K562 (cell line): Measurements from ENCODE around the gene VEGFB. TPM values are rescaled to one million over a fixed set of nuclear protein-coding genes. Genes with fewer than 3 reads are reported as not detected.

Experiments
- ATAC-seq: fragments of 200-7000 bp; cut with Tn5 transposase; 3 replicates; pipeline ENCODE4 v1.9.1; 2020; ENCODE audit warnings: moderate library complexity
- BruUV-seq: library from RNA; stranded (reverse); fragments of 400-500 nt; replicated peaks from 2 replicates; lab custom pipeline; 2021; lab: Mats Ljungman, UMichigan
- CTCF ChIA-PET: fragments of 300-600 bp; formaldehyde crosslinking; extraction: SDS; loops from one replicate; lab custom pipeline; 2021; ENCODE audit warnings: low intra/inter-chr PET ratio; lab: Yijun Ruan, JAX
- POLR2A ChIA-PET: fragments of 300-600, 350-650 bp; sonication (Branson Sonifier 250); formaldehyde crosslinking; extraction: SDS; loops from one replicate; lab custom pipeline; 2021; ENCODE audit warnings: antibody characterized with exemption, inconsistent platforms; lab: Yijun Ruan, JAX
- DNase-seq, 4 experiments: peaks; one replicate each; pipeline versions ENCODE4 v3.0.0 to v3.0.0-alpha.2; 2011 to 2018; ENCODE audit warnings: low spot score in 3 of 4, mixed read lengths in 3 of 4; ENCODE audit errors: extremely low read depth in 1 of 4
- FAIRE-seq: peaks from 2 replicates; lab custom pipeline; 2011; peaks lifted over from hg19 to GRCh38; lab: Jason Lieb, UNC
- H2AFZ ChIP-seq: 2 replicates; pipeline ENCODE4 v1.6.0; 2011; ENCODE audit warnings: low read depth, low read length, control low read depth, inconsistent platforms
- H3K27ac ChIP-seq: fragments of 200-600 bp; 3 replicates; pipeline ENCODE4 v1.8.0; 2011; ENCODE audit warnings: low read depth, mild to moderate bottlenecking, control low read depth, inconsistent platforms, low read length, moderate library complexity, mixed read lengths; ENCODE audit errors: extremely low read depth
- H3K27me3 ChIP-seq, 2 experiments: fragments of 300-600 bp in 1 of 2; 2 replicates in 1 of 2; 3 replicates in 1 of 2; pipeline versions ENCODE4 v1.6.0 to v1.8.0; 2011; ENCODE audit warnings: inconsistent platforms in 2 of 2, low read length in 2 of 2, mild to moderate bottlenecking in 1 of 2, mixed read lengths in 1 of 2, moderate library complexity in 1 of 2; ENCODE audit not compliant: control insufficient read depth in 2 of 2, insufficient read depth in 2 of 2
- H3K36me3 ChIP-seq: fragments of 300-600 bp; 3 replicates; pipeline ENCODE4 v1.8.0; 2011; ENCODE audit warnings: mild to moderate bottlenecking, low read length, inconsistent platforms; ENCODE audit not compliant: control insufficient read depth, insufficient read depth
- H3K4me1 ChIP-seq, 2 experiments: fragments of 200-600 bp in 1 of 2; replicated peaks in 1 of 2; 2 replicates in 1 of 2; 3 replicates in 1 of 2; pipeline versions ENCODE4 v1.5.1 to v1.8.0; 2011; ENCODE audit warnings: inconsistent platforms in 2 of 2, low read length in 2 of 2, mild to moderate bottlenecking in 1 of 2, mixed read lengths in 1 of 2, moderate library complexity in 1 of 2; ENCODE audit not compliant: control insufficient read depth in 2 of 2, insufficient read depth in 2 of 2
- H3K4me2 ChIP-seq: 2 replicates; pipeline ENCODE4 v1.6.1; 2011; ENCODE audit warnings: low read length, control low read depth, inconsistent platforms, mixed read lengths; ENCODE audit not compliant: insufficient read depth
- H3K4me3 ChIP-seq: fragments of 200-600 bp; sonication (generic), shearing (Covaris generic); 2 replicates; pipeline ENCODE4 v1.5.1; 2016; ENCODE audit warnings: control low read depth, inconsistent platforms
- H3K79me2 ChIP-seq: fragments of 200-600 bp; 3 replicates; pipeline ENCODE4 v1.8.0; 2011; ENCODE audit warnings: low read length, inconsistent platforms; ENCODE audit not compliant: control insufficient read depth, insufficient read depth
- H3K9ac ChIP-seq, 2 experiments: 2 replicates each; pipeline versions ENCODE4 v1.6.0 to v1.6.1; 2011; ENCODE audit warnings: low read depth in 2 of 2, low read length in 2 of 2, control low read depth in 1 of 2, inconsistent platforms in 1 of 2, mild to moderate bottlenecking in 1 of 2, mixed read lengths in 1 of 2; ENCODE audit not compliant: insufficient read depth in 1 of 2
- H3K9me1 ChIP-seq: one replicate; pipeline ENCODE4 v1.6.0; 2011; ENCODE audit warnings: inconsistent platforms, mild to moderate bottlenecking, low read length, moderate library complexity; ENCODE audit not compliant: control insufficient read depth, insufficient read depth
- H3K9me3 ChIP-seq: replicated peaks from 2 replicates; pipeline ENCODE4 v1.5.1; 2011; ENCODE audit warnings: low read depth, low read length, inconsistent platforms; ENCODE audit not compliant: control insufficient read depth, insufficient read depth
- H4K20me1 ChIP-seq: replicated peaks from 2 replicates; pipeline ENCODE4 v1.6.1; 2011; ENCODE audit warnings: low read length, inconsistent platforms, mixed read lengths; ENCODE audit not compliant: control insufficient read depth, insufficient read depth
- ATF6 ChIP-seq: sonication (generic); formaldehyde crosslinking; IDR thresholded peaks from 2 replicates; pipeline ENCODE4 v1.4.0; 2020; ENCODE audit warnings: mild to moderate bottlenecking, missing genetic modification reagents
- CBFA2T3 ChIP-seq: fragments of 450-650 bp; IDR thresholded peaks from 2 replicates; pipeline ENCODE4 v1.6.1; 2017
- CBX1 ChIP-seq: sonication (generic); IDR thresholded peaks from 2 replicates; pipeline ENCODE4 v1.6.1; 2016; ENCODE audit warnings: antibody characterized with exemption, low read depth, mild to moderate bottlenecking
- CC2D1A ChIP-seq: fragments of 450-650 bp; IDR thresholded peaks from 2 replicates; pipeline ENCODE4 v1.6.1; 2017; ENCODE audit warnings: mild to moderate bottlenecking
- DPF2 ChIP-seq: fragments of 450-650 bp; IDR thresholded peaks from 2 replicates; pipeline ENCODE4 v1.6.1; 2016
- ETV5 ChIP-seq: sonication (generic); formaldehyde crosslinking; IDR thresholded peaks from 2 replicates; pipeline ENCODE4 v1.4.0; 2020; ENCODE audit warnings: low read depth, mild to moderate bottlenecking, missing genetic modification reagents
- FOXM1 ChIP-seq, 2 experiments: fragments of 450-650 bp in 1 of 2; sonication (generic) in 1 of 2; formaldehyde crosslinking in 1 of 2; IDR thresholded peaks; 2 replicates each; pipeline versions ENCODE4 v1.6.1 to v1.9.0; 2017 to 2022; ENCODE audit warnings: low read depth in 2 of 2, mild to moderate bottlenecking in 2 of 2, missing genetic modification reagents in 1 of 2, moderate library complexity in 1 of 2
- GATAD2A ChIP-seq: fragments of 450-650 bp; IDR thresholded peaks from 2 replicates; pipeline ENCODE4 v1.6.1; 2017
- MCM2 ChIP-seq: fragments of 450-650 bp; IDR thresholded peaks from 2 replicates; pipeline ENCODE4 v1.6.1; 2017; ENCODE audit warnings: low read depth, mild to moderate bottlenecking
- PRMT5 ChIP-seq: sonication (generic); formaldehyde crosslinking; IDR thresholded peaks from 2 replicates; pipeline ENCODE4 v1.5.0; 2020; ENCODE audit warnings: missing genetic modification reagents
- PURB ChIP-seq: sonication (generic); formaldehyde crosslinking; IDR thresholded peaks from 2 replicates; pipeline ENCODE4 v1.9.0; 2021; ENCODE audit warnings: low read depth, mild to moderate bottlenecking, missing genetic modification reagents
- RFX1 ChIP-seq: fragments of 450-650 bp; IDR thresholded peaks from 2 replicates; pipeline ENCODE4 v1.6.1; 2016; ENCODE audit warnings: mild to moderate bottlenecking, moderate library complexity
- SFPQ ChIP-seq: fragments of 200-400 bp; formaldehyde crosslinking; IDR thresholded peaks from 2 replicates; pipeline ENCODE4 v1.6.1; 2017; ENCODE audit warnings: mild to moderate bottlenecking, low read depth, low read length, moderate library complexity
- STAT5B ChIP-seq: fragments of 250-450 bp; sonication (Bioruptor Pico); IDR thresholded peaks from 2 replicates; pipeline ENCODE4 v1.8.0; 2021; ENCODE audit warnings: mild to moderate bottlenecking, inconsistent platforms
- TAF7 ChIP-seq: fragments of 450-650 bp; IDR thresholded peaks from 2 replicates; pipeline ENCODE4 v1.6.1; 2016; ENCODE audit warnings: missing genetic modification characterization, missing compliant biosample characterization
- U2AF1 ChIP-seq: fragments of 200-400 bp; formaldehyde crosslinking; optimal IDR thresholded peaks from 2 replicates; pipeline ENCODE3; 2017; ENCODE audit warnings: mild to moderate bottlenecking, low read depth, low read length, moderate library complexity
- ZBTB17 ChIP-seq: fragments of 450-650 bp; formaldehyde crosslinking; IDR thresholded peaks from 2 replicates; pipeline ENCODE4 v1.4.0; 2020; ENCODE audit warnings: mild to moderate bottlenecking
- ZFP36 ChIP-seq: fragments of 150-350 bp; IDR thresholded peaks from 2 replicates; pipeline ENCODE4 v1.6.1; 2018; ENCODE audit warnings: low read length, low read depth; ENCODE audit not compliant: partially characterized antibody
- ZKSCAN3 ChIP-seq: fragments of 250-450 bp; sonication (Bioruptor Pico); IDR thresholded peaks from 2 replicates; pipeline ENCODE4 v1.4.0; 2020
- ZNF583 ChIP-seq: fragments of 250-450 bp; sonication (Bioruptor Pico); IDR thresholded peaks from 2 replicates; pipeline ENCODE4 v1.4.0; 2020
- WGBS: fragments of 100-300 bp; shearing (Covaris generic); methylation state at CpG from one replicate; pipeline ENCODE4 v1.1.6; 2016; ENCODE audit warnings: low coverage, mixed read lengths; ENCODE audit not compliant: insufficient coverage; ENCODE audit errors: missing lambda C conversion rate; 5-methylcytosine and 5-hydroxymethylcytosine counted together
- in situ Hi-C: fragments of 300-500 bp; cut with MboI; formaldehyde crosslinking; loops from 4 replicates; pipeline ENCODE4 v1.15.0; 2018; ENCODE audit warnings: inconsistent platforms, mixed read lengths
- intact Hi-C: fragments of 100-400 bp; cut with micrococcal nuclease; formaldehyde crosslinking; loops from 2 replicates; pipeline ENCODE4 v1.14.2; 2022
- polyA plus RNA-seq, 8 experiments: library from polyadenylated mRNA; depleted of rRNA in 4 of 8; stranded (reverse) in 5 of 8; unstranded in 3 of 8; fragments of >200 nt; fragmentation: Nextera tagmentation in 2 of 8; fragmentation: Illumina TruSeq in 1 of 8; extraction: Ambion mirVana in 2 of 8; extraction: Trizol in 1 of 8; gene quantifications; 2 replicates each; pipeline versions ENCODE4 v1.2.1 to v1.2.3, GENCODE V29; 2011 to 2014; ENCODE audit warnings: inconsistent platforms in 1 of 8, missing spikeins in 1 of 8
- total RNA-seq, 7 experiments: library from RNA; depleted of rRNA in 6 of 7; stranded (reverse); fragments of >200 nt in 6 of 7; fragmentation: Illumina TruSeq in 2 of 7; extraction: Trizol in 2 of 7; gene quantifications; 2 replicates each; pipeline versions ENCODE4 v1.2.1 to v1.2.3, GENCODE V29; 2011 to 2021; ENCODE audit warnings: low replicate concordance in 1 of 7

Gene VEGFB
- total and polyA plus RNA-seq, 9 of the 15 experiments (the other 6 are each of a cell fraction or from before 2014, with no cell fraction given) = 11.0 to 83.4 (median 25.7) TPM

- Histone ChIP-seq H3K4me3 (no peak overlapping the region), H3K79me2 (peaks cover 43% of the 10 kb centered on the region), H3K9me3 (no peaks in the 10 kb centered on the region), H3K36me3 (peaks cover 32% of the 10 kb centered on the region; the same call in 1 of the 3 replicates), H3K4me1 (peaks cover 30 to 89% of the 10 kb centered on the region in 2 experiments), H3K4me2 (no peak overlapping the region), H3K9me1 (no peaks in the 10 kb centered on the region), H3K27ac (no peak overlapping the region; the same call in 2 of the 3 replicates), H3K9ac (peak overlapping the region in 1 of 2 experiments; percentile 95; a peak in 2 of 4 replicates), H2AFZ (no peak overlapping the region), H3K27me3 (no peaks in the 10 kb centered on the region), H4K20me1 (peaks cover 7% of the 10 kb centered on the region)
- ChIA-PET POLR2A (interaction anchor here (0.5 to 7.8 kb wide), 7 partner anchors 8 to 613 kb away, joined by 3 to 58 read pairs (median 3); partner anchors contain the start of gene FERMT3), CTCF (no interaction called here)
- ATAC-seq (no peak), DNase-seq (peak in 1 of 4 experiments; percentile 32), FAIRE-seq (peak; percentile 19)
- BruUV-seq = no TSS peak
- in situ Hi-C loops (no loop called here), intact Hi-C loops (loop anchor here (10.0 kb wide), 1 partner anchor 55 kb away; the partner anchor contains the start of genes CATSPERZ and ESRRA)
- WGBS = 51% methylated on average over 6 of the region's 8 CpGs
- TF ChIP-seq ATF6 (CRISPR knock-in tag) (no peak), RFX1 (no peak), CBX1 (peak; percentile 78; the same call in 1 of the 2 replicates), PURB (no peak), STAT5B (CRISPR knock-in tag) (no peak), MCM2 (no peak), PRMT5 (no peak), CC2D1A (no peak), FOXM1 (IDR thresholded peaks at IDR 0.05; ENCODE audit: low read depth) (no peak), FOXM1 (CRISPR knock-in tag; IDR thresholded peaks at IDR 0.05; ENCODE audit: low read depth) (no peak), ETV5 (CRISPR knock-in tag) (no peak), ZKSCAN3 (no peak), ZBTB17 (no peak), U2AF1 (no peak), DPF2 (peak; percentile 13; the same call in 1 of the 2 replicates), TAF7 (no peak), ZFP36 (peak; percentile 97), ZNF583 (CRISPR knock-in tag) (no peak), CBFA2T3 (no peak), GATAD2A (no peak), SFPQ (no peak)
These were observed 15.4 kb downstream of the VEGFB start for GRCh38 chr11:64249563-64250414.
